MM.1S (cell line): Measurements from ENCODE around the gene FAU.

Experiments
- CTCF ChIP-seq: fragments of 300-600 bp; sonication (generic); IDR thresholded peaks from 2 replicates; pipeline ENCODE4 v1.5.1; 2016; ENCODE audit warnings: antibody characterized with exemption, low read length, mixed read lengths
- EZH2 ChIP-seq: fragments of 300-600 bp; sonication (generic); optimal IDR thresholded peaks from 2 replicates; pipeline ENCODE3; 2017; ENCODE audit warnings: low read depth, mild to moderate bottlenecking, antibody characterized with exemption, low read length, mixed read lengths
- EZH2phosphoT487 ChIP-seq: fragments of 300-600 bp; sonication (generic); IDR thresholded peaks from 2 replicates; pipeline ENCODE4 v1.6.1; 2018; ENCODE audit warnings: antibody characterized with exemption, low read length

- TF ChIP-seq CTCF (no peak), EZH2 (no peak), EZH2phosphoT487 (no peak)
Observed at GRCh38 chr11:65078786-65079342, 43.1 kb downstream of the FAU start.
